GM12891 (cell line): ENCODE data around the gene PTPRR.

Experiments
- PAX5 ChIP-seq: IDR thresholded peaks from 2 replicates; pipeline ENCODE4 v1.6.1; 2011; ENCODE audit warnings: low read length, moderate library complexity, mild to moderate bottlenecking; ENCODE audit not compliant: insufficient read depth, severe bottlenecking
- POLR2A ChIP-seq: IDR thresholded peaks from 2 replicates; pipeline ENCODE4 v1.6.1; 2011; ENCODE audit warnings: low read depth, low read length, control low read depth
- POLR2AphosphoS5 ChIP-seq: IDR thresholded peaks from 2 replicates; pipeline ENCODE4 v1.6.1; 2011; ENCODE audit warnings: low read depth, low read length, control low read depth
- POU2F2 ChIP-seq: IDR thresholded peaks from 2 replicates; pipeline ENCODE4 v1.6.1; 2011; ENCODE audit warnings: low read depth, mild to moderate bottlenecking, control low read depth, low read length, moderate library complexity
- SPI1 ChIP-seq: IDR thresholded peaks from 2 replicates; pipeline ENCODE4 v1.6.1; 2011; ENCODE audit warnings: low read depth, low read length, control low read depth
- TAF1 ChIP-seq: IDR thresholded peaks from 2 replicates; pipeline ENCODE4 v1.6.1; 2011; ENCODE audit warnings: low read depth, low read length, control low read depth

GRCh38 chr12:70724444-70724843 lies 196.1 kb downstream of the PTPRR start:
- no peak for TF ChIP-seq POLR2A
- TF ChIP-seq POLR2AphosphoS5: no peak
- no peak for TF ChIP-seq PAX5
- no peak for TF ChIP-seq TAF1
- no peak for TF ChIP-seq SPI1
- TF ChIP-seq POU2F2: no peak
